K562 (cell line): Measurements from ENCODE around the gene BRD3. TPM values are rescaled to one million over a fixed set of nuclear protein-coding genes. Genes with fewer than 3 reads are reported as not detected.

Experiments
- ATAC-seq: fragments of 200-7000 bp; cut with Tn5 transposase; 3 replicates; pipeline ENCODE4 v1.9.1; 2020; ENCODE audit warnings: moderate library complexity
- BruUV-seq: library from RNA; stranded (reverse); fragments of 400-500 nt; replicated peaks from 2 replicates; lab custom pipeline; 2021; lab: Mats Ljungman, UMichigan
- CTCF ChIA-PET: fragments of 300-600 bp; formaldehyde crosslinking; extraction: SDS; loops from one replicate; lab custom pipeline; 2021; ENCODE audit warnings: low intra/inter-chr PET ratio; lab: Yijun Ruan, JAX
- POLR2A ChIA-PET: fragments of 300-600, 350-650 bp; sonication (Branson Sonifier 250); formaldehyde crosslinking; extraction: SDS; loops from one replicate; lab custom pipeline; 2021; ENCODE audit warnings: antibody characterized with exemption, inconsistent platforms; lab: Yijun Ruan, JAX
- DNase-seq, 4 experiments: peaks; one replicate each; pipeline versions ENCODE4 v3.0.0 to v3.0.0-alpha.2; 2011 to 2018; ENCODE audit warnings: low spot score in 3 of 4, mixed read lengths in 3 of 4; ENCODE audit errors: extremely low read depth in 1 of 4
- FAIRE-seq: peaks from 2 replicates; lab custom pipeline; 2011; peaks lifted over from hg19 to GRCh38; lab: Jason Lieb, UNC
- H2AFZ ChIP-seq: 2 replicates; pipeline ENCODE4 v1.6.0; 2011; ENCODE audit warnings: low read depth, low read length, control low read depth, inconsistent platforms
- H3K27ac ChIP-seq: fragments of 200-600 bp; 3 replicates; pipeline ENCODE4 v1.8.0; 2011; ENCODE audit warnings: low read depth, mild to moderate bottlenecking, control low read depth, inconsistent platforms, low read length, moderate library complexity, mixed read lengths; ENCODE audit errors: extremely low read depth
- H3K27me3 ChIP-seq, 2 experiments: fragments of 300-600 bp in 1 of 2; 2 replicates in 1 of 2; 3 replicates in 1 of 2; pipeline versions ENCODE4 v1.6.0 to v1.8.0; 2011; ENCODE audit warnings: inconsistent platforms in 2 of 2, low read length in 2 of 2, mild to moderate bottlenecking in 1 of 2, mixed read lengths in 1 of 2, moderate library complexity in 1 of 2; ENCODE audit not compliant: control insufficient read depth in 2 of 2, insufficient read depth in 2 of 2
- H3K36me3 ChIP-seq: fragments of 300-600 bp; 3 replicates; pipeline ENCODE4 v1.8.0; 2011; ENCODE audit warnings: mild to moderate bottlenecking, low read length, inconsistent platforms; ENCODE audit not compliant: control insufficient read depth, insufficient read depth
- H3K4me1 ChIP-seq, 2 experiments: fragments of 200-600 bp in 1 of 2; replicated peaks in 1 of 2; 2 replicates in 1 of 2; 3 replicates in 1 of 2; pipeline versions ENCODE4 v1.5.1 to v1.8.0; 2011; ENCODE audit warnings: inconsistent platforms in 2 of 2, low read length in 2 of 2, mild to moderate bottlenecking in 1 of 2, mixed read lengths in 1 of 2, moderate library complexity in 1 of 2; ENCODE audit not compliant: control insufficient read depth in 2 of 2, insufficient read depth in 2 of 2
- H3K4me2 ChIP-seq: 2 replicates; pipeline ENCODE4 v1.6.1; 2011; ENCODE audit warnings: low read length, control low read depth, inconsistent platforms, mixed read lengths; ENCODE audit not compliant: insufficient read depth
- H3K4me3 ChIP-seq: fragments of 200-600 bp; sonication (generic), shearing (Covaris generic); 2 replicates; pipeline ENCODE4 v1.5.1; 2016; ENCODE audit warnings: control low read depth, inconsistent platforms
- H3K79me2 ChIP-seq: fragments of 200-600 bp; 3 replicates; pipeline ENCODE4 v1.8.0; 2011; ENCODE audit warnings: low read length, inconsistent platforms; ENCODE audit not compliant: control insufficient read depth, insufficient read depth
- H3K9ac ChIP-seq, 2 experiments: 2 replicates each; pipeline versions ENCODE4 v1.6.0 to v1.6.1; 2011; ENCODE audit warnings: low read depth in 2 of 2, low read length in 2 of 2, control low read depth in 1 of 2, inconsistent platforms in 1 of 2, mild to moderate bottlenecking in 1 of 2, mixed read lengths in 1 of 2; ENCODE audit not compliant: insufficient read depth in 1 of 2
- H3K9me1 ChIP-seq: one replicate; pipeline ENCODE4 v1.6.0; 2011; ENCODE audit warnings: inconsistent platforms, mild to moderate bottlenecking, low read length, moderate library complexity; ENCODE audit not compliant: control insufficient read depth, insufficient read depth
- H3K9me3 ChIP-seq: replicated peaks from 2 replicates; pipeline ENCODE4 v1.5.1; 2011; ENCODE audit warnings: low read depth, low read length, inconsistent platforms; ENCODE audit not compliant: control insufficient read depth, insufficient read depth
- H4K20me1 ChIP-seq: replicated peaks from 2 replicates; pipeline ENCODE4 v1.6.1; 2011; ENCODE audit warnings: low read length, inconsistent platforms, mixed read lengths; ENCODE audit not compliant: control insufficient read depth, insufficient read depth
- CBX5 ChIP-seq: IDR thresholded peaks from 2 replicates; pipeline ENCODE4 v1.6.1; 2014; ENCODE audit warnings: low read depth, borderline replicate concordance
- ERF ChIP-seq: fragments of 450-650 bp; formaldehyde crosslinking; IDR thresholded peaks from 2 replicates; pipeline ENCODE4 v1.4.0; 2020; ENCODE audit warnings: mild to moderate bottlenecking, mixed read lengths
- ZNF133 ChIP-seq: fragments of 250-450 bp; sonication (Bioruptor Pico); IDR thresholded peaks from 2 replicates; pipeline ENCODE4 v1.4.0; 2020; ENCODE audit warnings: mild to moderate bottlenecking
- ZNF217 ChIP-seq: sonication (generic); formaldehyde crosslinking; IDR thresholded peaks from 2 replicates; pipeline ENCODE4 v1.8.0; 2022; ENCODE audit warnings: mild to moderate bottlenecking, missing genetic modification reagents
- WGBS: fragments of 100-300 bp; shearing (Covaris generic); methylation state at CpG from one replicate; pipeline ENCODE4 v1.1.6; 2016; ENCODE audit warnings: low coverage, mixed read lengths; ENCODE audit not compliant: insufficient coverage; ENCODE audit errors: missing lambda C conversion rate; 5-methylcytosine and 5-hydroxymethylcytosine counted together
- in situ Hi-C: fragments of 300-500 bp; cut with MboI; formaldehyde crosslinking; loops from 4 replicates; pipeline ENCODE4 v1.15.0; 2018; ENCODE audit warnings: inconsistent platforms, mixed read lengths
- intact Hi-C: fragments of 100-400 bp; cut with micrococcal nuclease; formaldehyde crosslinking; loops from 2 replicates; pipeline ENCODE4 v1.14.2; 2022
- polyA plus RNA-seq, 8 experiments: library from polyadenylated mRNA; depleted of rRNA in 4 of 8; stranded (reverse) in 5 of 8; unstranded in 3 of 8; fragments of >200 nt; fragmentation: Nextera tagmentation in 2 of 8; fragmentation: Illumina TruSeq in 1 of 8; extraction: Ambion mirVana in 2 of 8; extraction: Trizol in 1 of 8; gene quantifications; 2 replicates each; pipeline versions ENCODE4 v1.2.1 to v1.2.3, GENCODE V29; 2011 to 2014; ENCODE audit warnings: inconsistent platforms in 1 of 8, missing spikeins in 1 of 8
- total RNA-seq, 7 experiments: library from RNA; depleted of rRNA in 6 of 7; stranded (reverse); fragments of >200 nt in 6 of 7; fragmentation: Illumina TruSeq in 2 of 7; extraction: Trizol in 2 of 7; gene quantifications; 2 replicates each; pipeline versions ENCODE4 v1.2.1 to v1.2.3, GENCODE V29; 2011 to 2021; ENCODE audit warnings: low replicate concordance in 1 of 7
- TF ChIP-seq, protein P1 (sequence below): fragments of 250-450 bp; sonication (Bioruptor Pico); IDR thresholded peaks from 2 replicates; pipeline ENCODE4 v1.5.0; 2020; ENCODE audit warnings: mild to moderate bottlenecking, borderline replicate concordance

BRD3 gene
- total and polyA plus RNA-seq, 9 of the 15 experiments (the other 6 are each of a cell fraction or from before 2014, with no cell fraction given), result 0.82 to 37.1 (median 4.2) TPM

DNA sequence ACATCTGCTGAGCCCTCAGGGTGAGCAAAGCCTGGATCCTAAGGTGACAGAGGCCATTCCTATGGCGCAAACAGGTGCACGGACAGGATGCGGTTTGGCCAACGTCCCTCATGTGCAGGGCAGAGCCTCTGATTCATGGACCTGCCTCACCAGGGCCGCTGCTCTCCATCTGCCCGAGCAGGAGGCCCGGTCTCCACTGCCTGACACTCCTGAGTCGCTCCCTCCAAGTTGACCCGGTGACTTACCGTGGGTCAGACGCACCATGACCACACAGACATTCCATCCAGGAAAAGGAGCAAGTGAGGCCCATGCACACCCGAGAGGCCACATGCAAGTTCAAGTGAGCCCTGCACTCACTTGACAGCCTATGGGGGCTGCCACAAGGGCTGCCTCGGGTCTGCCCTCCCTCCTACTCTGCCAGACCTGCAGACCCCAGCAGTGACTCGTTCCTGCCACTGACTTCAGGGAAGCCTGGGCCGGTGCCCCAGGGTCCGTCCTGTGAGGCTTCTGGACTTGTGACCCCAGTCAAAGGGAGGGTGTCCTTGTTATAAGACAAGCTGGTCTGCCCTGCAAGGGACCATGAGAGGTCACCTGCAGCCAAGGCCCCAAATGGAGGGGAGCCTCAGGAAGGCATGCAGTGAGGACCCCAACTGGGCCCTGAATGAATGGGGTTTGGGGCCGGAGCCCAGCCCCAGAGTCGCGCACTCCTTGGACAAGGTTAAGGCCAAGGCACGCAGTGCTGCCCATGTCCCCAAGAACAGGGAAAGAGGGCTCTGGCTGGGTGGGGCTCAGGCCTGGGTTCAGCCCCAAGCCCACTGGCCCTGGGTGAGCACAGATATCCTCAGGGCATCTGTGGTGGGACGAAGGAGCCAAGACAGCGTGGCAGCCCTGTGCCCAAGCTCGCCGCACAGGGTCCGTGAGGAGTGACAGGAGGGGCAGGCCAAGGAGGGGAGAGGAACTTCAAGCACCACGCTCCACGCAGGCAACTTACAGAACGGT is 32.5 kb downstream of the BRD3 start (continued):
- no peak for TF ChIP-seq ZNF133 (CRISPR knock-in tag)
- no peak for TF ChIP-seq ZNF217 (CRISPR knock-in tag)
- TF ChIP-seq ERF (CRISPR knock-in tag), result no peak

DNA sequence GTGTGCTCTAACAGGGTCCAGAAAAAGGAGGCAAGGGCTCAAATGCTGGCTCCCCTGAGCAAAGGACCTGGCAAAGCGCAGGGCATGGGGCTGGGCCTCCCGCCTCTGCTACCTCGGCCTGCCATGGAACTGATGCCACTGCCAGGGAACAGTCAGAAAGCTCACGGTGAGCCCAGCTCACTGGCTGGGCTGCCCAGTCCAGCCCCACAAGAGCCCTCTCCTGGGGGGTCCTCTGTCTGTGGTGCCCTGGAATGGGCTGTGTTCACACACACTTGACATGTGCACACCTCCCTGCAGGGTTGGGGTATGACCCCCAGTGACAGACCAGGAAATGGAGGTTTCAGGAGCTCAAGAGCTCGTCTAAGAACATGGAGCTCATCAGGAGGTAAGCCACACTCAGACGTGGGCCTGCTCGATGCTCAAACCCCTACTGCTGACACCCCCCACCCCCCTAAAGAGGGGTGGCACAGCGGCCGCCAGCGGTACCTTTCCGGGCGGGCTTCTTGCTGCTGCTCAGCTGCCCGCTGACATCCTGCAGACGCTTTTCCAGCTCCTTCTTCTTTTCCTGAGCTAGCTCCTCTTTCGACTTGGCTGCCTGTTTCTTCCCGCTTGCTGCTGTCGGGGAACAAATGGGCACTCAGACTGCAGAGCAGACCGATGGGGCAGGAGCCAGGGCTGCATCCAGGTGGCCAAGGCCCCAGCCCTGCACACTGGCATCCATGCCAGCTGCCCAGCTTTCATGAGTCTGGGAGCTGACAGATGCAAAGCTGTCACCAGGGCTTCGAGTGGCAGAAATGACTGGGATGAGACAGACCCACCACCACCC is 33.4 kb downstream of the BRD3 start:
- peaks cover 48% of the 10 kb centered on the region; the same call in 2 of the 3 replicates for H3K36me3 ChIP-seq
- intact Hi-C loops (no loop called here), in situ Hi-C loops (no loop called here)
- H3K4me3 ChIP-seq, result no peak overlapping the region
- WGBS, result 86% methylated on average over 15 of the region's 19 CpGs
- TF ChIP-seq CBX5, result no peak
- TF ChIP-seq, protein P1, sequence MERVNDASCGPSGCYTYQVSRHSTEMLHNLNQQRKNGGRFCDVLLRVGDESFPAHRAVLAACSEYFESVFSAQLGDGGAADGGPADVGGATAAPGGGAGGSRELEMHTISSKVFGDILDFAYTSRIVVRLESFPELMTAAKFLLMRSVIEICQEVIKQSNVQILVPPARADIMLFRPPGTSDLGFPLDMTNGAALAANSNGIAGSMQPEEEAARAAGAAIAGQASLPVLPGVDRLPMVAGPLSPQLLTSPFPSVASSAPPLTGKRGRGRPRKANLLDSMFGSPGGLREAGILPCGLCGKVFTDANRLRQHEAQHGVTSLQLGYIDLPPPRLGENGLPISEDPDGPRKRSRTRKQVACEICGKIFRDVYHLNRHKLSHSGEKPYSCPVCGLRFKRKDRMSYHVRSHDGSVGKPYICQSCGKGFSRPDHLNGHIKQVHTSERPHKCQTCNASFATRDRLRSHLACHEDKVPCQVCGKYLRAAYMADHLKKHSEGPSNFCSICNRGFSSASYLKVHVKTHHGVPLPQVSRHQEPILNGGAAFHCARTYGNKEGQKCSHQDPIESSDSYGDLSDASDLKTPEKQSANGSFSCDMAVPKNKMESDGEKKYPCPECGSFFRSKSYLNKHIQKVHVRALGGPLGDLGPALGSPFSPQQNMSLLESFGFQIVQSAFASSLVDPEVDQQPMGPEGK (CRISPR knock-in tag), result no peak
- peaks cover 0 to 3% of the 10 kb centered on the region in 2 experiments; a peak in 1 of 5 replicates for H3K4me1 ChIP-seq
- DNase-seq, result no peak
- POLR2A ChIA-PET, result interaction anchor here (0.6 kb wide), 2 partner anchors 21 to 127 kb away, joined by 3 read pairs; no protein-coding TSS in a partner anchor
- no peaks in the 10 kb centered on the region for H4K20me1 ChIP-seq
- no peaks in the 10 kb centered on the region for H3K9me1 ChIP-seq
- no peak for ATAC-seq
- no peaks in the 10 kb centered on the region for H3K79me2 ChIP-seq
- H3K27me3 ChIP-seq, result no peaks in the 10 kb centered on the region
- CTCF ChIA-PET, result no interaction called here
- H3K9me3 ChIP-seq, result no peaks in the 10 kb centered on the region
- H3K4me2 ChIP-seq, result no peak overlapping the region
- no peak overlapping the region for H2AFZ ChIP-seq
- no peak overlapping the region; a peak in 1 of 4 replicates for H3K9ac ChIP-seq
- no peak for FAIRE-seq
- no peak overlapping the region for H3K27ac ChIP-seq
- BruUV-seq, result no TSS peak
